COR-L47 (cell line): Measurements from ENCODE around the gene CDC42BPB.

Source experiments
- DNase-seq: peaks from one replicate; lab custom pipeline; 2025; lab: John Stamatoyannopoulos, UW

CDC42BPB gene

DNA sequence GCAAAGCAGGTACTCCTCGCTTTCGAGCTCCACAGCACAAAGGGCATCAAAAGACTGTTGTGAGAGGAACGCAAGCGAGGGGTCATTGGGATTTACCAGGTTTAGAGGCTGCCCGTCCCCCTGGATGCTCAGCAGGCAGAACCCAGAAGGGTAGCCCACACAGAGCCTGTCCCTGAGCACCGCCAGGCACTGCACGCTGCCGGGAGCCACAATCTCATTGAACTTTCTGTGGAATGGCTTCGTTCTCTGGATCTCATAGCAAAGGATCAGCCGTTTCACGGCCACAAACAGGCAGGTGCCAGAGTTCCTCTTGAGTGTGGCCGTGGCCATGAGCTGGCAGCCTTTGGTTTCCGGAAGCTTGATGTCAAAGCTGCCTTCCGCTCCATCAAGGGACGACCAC, 113.4 kb downstream of the CDC42BPB start:
- no peak for DNase-seq

DNA sequence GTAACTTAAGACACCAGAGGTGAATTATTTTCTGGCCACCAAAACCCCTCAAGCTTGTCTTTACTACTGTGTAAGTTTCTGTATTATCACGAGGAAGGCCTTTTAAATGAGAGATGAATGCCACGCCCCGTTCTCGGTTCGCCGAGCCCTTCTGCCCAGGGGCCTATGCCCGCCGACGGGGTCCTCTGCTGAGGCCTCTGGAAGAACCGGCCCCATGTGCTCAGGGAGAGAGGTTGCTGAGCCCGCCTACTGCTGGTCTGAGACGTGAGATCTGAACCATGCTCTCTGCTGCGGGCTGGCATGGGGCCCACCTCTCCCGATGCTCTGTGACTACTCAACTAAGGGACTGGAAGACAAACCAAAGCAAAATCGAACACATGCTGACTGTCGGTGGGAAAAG, 113.9 kb downstream of the CDC42BPB start:
- no peak for DNase-seq

DNA sequence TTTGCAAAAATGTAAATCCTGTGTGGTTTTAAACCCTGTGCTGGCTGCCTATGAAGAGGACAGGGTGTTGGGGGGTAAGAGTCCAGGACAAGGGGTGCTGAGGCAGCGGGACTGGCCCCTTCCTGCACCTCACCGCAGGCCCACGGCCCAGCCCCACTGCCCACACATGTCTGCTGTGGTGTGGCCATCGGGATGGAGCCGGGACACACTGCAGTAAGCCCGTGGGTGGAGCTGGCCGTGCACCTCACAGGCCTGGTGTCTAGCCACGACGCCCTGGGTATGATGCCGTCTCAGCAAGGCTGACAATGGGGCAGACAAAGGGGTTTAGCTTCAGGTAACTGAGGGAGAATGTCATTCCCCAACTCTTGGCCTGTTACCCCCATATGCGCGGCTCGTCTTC, 115.3 kb downstream of the CDC42BPB start:
- DNase-seq = no peak

DNA sequence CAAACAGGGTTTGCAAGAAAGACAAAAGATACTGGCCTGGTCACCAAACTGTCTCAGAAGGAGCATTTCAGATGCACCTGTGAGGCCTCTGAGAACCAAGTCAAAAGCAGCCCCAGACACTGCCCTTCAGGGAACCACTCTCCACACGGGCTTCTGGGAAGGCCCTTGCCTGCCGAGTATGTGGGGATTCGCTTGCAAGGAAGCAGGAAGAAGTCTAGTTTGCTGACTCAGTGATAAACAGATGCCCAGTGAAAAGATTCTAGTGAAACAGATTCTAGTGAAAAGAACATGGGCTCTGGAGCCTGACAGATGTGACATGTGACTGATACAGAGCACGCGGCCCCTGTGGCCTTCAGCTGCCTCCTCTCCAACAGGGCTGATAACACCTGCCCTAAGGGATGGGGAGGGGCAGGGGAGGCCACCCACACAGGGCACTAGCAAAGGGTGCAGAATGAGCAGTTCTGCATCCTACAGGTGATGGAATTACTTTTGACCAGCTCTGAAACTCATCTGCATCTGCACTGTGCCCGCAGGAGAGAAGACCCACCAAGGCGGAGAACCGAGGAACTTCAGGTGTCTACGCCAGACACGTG, 115.8 kb downstream of the CDC42BPB start:
- no peak for DNase-seq

DNA sequence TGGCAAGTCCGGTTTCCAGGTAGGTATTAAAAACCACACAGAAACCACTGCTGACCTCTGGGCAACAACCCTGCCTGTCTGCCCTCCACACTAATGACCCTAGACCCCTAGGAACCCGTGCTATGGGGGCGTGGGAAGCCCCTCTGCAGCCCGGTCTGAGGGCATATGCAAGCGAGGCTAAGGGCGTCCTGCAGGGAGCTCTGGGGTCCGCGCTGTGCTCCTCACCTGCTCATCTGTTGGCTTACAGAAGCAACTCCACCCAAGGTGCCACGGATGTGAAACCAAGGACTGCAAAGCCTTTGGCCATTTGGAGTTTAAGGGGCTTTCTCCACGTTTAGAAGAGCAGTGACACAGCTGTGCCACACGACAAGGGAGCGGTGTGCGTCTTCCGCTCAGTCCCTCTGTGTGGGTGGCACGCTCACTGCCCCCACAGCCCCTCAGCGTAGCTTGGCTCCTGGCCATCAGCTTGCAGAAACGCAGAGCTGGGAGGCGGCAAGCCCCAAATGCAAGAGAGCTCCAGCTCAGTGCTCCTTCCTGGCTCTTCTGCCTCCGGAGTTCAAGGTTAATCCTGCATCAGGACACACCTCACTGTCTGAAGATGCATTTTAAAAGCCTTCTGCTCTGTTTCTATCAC, 116.5 kb downstream of the CDC42BPB start:
- no peak for DNase-seq

DNA sequence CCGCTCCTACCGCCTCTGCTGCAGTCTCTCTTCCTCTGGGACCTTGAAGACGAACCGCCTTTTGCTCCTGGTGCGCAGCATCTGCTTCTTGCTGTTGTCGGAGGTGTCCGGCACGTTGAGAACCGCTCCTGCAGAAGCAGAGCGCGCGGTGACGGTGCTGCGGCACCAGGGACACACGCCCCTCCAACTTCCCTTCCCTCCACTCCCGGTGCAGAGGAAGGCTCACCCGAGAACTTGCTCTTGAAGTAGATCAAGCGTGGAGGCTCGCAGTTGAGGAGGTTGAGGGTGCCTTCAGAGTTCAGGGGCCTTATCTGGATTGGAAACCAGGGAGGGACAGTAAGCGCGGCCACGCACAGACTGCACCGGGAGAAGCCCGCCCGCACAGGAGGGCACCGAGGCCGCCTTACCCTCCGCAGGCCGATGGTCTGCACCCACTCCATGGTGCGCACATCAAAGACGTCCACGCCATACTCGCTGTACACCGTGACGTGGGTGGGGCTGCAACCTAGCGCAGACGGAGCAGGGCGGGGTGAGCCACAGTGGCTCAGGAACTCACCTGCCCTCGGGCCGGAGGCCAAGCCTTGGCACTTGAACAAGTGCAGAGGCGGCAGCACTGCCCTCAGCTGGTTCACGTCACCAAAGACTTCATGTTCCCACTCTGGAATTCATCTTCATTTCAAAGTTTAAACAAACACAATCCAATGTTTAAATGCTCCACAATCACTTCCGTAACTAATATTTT, 117.4 kb downstream of the CDC42BPB start:
- no peak for DNase-seq

DNA sequence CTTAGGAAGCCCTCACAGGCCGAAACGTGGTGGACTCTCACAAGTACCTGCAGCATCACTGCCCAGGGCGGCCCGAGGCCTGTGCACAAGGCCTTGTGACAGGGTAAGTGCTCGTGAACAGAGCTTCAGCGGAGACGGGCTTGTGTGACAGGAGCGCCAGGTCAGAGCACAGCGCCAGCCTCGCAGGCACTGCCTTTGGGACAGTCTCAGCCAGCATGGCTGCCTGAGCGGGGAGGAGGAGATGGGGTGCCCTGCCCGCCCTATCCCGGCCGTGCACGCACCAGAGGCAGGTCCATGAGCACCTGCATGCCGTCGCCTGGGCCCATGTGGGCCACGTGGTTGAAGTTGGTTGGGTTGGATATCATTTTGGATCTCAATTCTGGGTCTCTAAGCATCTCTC, 118.0 kb downstream of the CDC42BPB start:
- no peak for DNase-seq

DNA sequence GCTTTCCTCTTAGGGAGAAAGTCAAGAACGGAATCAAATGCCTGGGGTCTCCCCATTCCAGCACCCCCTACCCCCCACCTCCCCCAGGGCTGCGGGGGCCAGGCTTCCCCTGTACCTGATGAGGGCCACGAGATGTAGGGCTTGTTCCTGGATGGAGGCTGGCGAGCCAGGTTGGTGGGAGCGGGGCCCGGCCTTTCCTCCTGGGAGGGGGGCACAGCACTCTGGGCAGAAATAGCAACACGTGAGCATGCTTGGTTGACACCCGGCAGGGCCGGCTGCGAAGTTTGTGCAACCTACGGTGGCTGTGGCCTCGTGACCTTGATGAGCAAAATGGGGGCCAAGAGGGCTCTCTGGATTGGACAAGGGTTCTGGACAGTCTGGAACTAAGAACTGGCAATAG, 119.2 kb downstream of the CDC42BPB start:
- no peak for DNase-seq

DNA sequence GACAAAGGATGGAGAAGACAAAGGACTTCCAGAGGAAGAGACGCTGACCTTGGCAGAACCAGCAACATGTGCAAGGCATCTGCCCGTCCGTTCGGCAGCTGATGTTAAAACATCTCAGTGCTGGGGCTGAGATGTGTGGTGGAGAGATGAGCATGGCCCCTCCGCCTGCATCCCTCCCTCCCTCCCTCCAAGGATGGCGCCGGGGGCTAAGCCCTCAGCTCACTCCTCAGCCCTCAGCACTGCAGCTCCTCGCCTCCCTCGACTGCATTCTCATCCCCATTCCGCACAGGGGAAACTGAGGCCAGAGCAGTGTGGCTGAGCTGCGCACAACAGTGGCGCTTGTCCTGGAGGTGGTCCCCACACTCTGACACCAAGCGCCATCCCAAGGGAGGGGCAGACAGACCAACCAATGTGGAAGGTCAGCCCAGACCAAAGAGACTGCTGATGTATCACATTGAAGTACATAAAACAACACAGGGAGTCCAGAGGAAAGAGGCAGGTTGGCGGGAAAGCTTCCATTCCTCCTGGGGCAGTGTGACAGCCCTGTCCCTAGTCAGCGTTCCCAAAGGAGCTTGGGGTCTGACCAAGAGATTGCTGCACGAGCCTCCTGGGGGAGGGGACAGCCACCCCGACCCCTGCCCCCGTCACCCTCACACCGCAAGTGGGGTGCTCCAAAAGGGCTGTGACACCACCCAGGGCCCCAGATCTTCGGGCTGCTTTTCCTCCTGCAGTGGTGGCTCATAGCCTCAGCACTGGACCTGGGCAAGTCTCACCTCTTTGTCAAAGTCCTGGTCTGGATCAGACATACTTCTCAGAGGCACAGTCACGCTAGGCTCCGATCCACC, 119.8 kb downstream of the CDC42BPB start:
- no peak for DNase-seq

DNA sequence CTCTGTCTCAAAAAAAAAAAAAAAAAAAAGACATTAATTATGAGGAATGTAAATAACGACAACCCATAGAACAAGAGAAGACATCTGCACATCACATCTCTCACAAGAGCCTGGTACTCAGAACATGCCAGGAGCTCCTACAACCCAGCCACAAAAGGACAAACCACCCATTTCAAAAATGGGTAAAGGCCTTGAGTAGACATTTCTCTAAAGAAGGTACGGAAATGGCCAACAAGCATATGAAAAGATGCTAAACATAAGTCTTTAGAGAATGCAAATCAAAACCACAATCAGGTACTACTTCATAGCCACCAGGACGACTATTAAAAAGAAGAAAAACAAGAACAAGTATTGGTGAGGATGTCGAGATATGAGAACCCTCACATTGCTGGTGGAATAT, 121.6 kb downstream of the CDC42BPB start:
- no peak for DNase-seq

DNA sequence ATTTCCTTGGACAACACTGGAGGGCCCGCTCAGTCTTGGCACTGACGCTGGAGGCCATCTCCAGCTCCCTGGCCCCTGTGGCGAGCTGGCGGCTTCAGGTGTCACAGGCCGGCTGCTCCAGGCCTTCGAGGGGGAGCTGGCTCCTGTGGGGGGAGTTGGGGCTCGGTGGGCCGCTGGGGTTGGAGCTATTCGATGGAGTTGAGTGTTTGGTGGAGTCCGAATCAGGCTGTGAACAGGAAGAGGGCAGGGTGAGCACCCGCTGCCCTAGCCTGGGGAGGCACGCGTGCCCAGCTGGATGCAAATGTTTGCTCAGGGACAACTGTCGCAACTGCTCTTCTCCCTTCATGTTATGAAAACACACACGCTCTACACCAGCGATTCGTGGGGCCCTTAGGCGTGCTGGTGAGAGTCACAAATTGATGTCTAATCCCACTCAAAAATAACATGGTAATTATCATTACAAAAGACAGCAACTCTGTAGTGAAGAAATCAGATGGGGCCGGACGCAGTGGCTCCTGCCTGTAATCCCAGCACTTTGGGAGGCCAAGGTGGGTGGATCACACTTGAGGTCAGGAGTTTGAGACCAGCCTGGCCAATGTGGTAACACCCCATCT, 123.6 kb downstream of the CDC42BPB start:
- no peak for DNase-seq

DNA sequence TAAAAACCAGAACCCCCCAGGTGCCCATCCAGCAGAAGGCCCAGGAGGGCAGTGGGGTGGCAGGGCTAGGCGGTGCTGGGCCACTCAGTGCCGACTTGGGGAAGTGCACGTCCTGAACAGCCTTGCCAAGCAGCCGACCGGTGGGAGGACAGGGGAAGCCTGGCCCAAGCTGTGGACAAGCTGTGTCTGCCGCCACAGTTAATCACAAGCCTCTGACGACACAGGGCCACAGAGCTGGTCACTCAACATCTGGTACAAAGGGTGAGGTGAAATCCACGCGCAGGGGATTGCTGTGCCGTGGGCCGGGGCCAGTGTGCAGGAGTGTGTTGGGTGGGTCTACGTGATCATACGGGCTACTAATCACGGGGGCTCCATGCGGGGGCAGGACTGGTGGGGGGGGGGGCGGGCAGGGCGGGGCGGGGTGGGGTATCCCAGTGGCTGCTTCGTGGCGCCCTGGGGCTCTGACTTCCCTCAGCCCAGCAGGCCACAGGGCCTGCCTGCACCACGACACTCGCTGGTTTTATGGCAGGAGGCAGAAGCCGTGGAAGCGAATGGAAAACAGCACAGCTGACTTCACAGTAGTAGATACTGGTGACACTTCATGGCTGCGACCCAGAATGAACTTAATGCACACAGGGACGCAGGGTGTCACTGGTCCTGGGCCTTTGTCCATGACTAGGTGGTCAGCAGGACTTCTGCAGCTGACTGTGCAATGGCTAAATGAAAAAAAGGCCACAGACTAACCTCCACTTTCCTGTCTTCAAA, 124.7 kb downstream of the CDC42BPB start:
- no peak for DNase-seq

DNA sequence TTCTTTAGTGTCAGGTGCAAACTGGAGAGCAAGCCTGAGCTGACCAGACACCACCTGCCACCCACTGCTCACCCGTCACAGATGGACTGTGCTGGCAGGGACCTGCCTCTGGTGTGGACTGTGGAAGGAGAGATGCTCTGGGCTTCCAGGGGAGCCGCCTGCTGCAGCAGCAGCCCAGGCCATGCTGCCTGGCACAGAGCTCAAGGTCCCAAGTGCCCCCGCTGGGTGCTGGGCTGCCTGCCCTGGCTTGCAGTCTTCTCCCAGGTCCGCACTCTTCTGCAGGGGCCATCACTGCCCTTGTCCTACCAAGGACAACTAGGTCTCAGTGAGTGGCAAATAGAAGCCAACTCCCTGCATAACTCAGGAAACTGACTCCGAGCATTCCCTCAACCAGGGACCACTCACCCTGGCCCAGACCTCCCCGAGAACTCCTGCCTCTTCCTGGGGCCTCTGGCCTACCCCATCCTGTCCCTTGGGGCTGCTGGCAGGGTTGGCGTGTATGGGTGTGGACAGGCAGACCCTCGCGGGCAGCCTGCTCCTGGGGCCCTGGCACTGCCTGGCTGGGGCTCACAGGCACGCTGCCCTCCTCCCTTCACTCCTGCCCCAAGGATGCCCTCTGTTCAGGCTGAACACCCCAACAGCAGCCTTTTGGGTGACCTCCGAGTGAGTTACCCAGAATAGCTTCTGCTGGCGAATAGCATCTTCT, 125.6 kb downstream of the CDC42BPB start:
- no peak for DNase-seq

DNA sequence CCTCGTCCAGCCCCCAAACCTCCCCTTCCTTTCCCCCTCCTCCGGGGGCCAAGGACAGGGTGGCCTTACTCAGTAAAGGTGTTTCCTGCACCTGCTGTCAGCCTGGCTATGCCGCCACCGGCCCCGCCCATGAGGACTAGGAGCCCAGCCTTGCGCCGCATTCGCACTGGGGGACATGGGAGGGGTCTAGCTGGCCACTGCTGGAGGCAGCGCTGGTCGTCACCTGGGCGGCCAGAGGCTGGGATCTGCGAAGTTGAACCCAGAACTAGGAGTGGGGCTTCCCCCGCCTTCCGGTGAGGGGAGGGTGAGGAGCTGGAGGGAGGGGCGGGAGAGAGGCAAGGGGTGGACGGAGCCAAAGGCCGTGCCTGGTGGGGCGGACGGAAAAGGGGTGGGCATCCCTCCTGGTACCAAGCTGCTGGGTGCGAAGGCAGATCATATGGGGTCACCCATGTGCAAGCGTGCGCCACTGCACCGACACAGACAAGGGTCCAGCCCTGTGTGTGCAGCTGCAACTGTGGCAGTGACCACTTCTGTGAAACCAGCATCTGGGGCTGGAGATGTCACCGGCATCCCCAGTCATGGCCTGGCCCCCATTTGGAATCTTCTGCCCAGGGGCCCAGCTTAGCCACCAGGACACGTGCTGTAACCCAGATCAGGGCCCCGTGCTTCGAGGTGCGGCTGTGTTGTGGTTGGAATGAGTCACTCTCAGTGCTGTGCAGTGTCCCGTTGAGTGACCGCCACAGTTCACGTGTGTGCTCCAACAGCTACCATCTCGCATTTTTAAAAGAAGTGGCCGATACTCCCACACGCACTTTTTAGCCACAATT, 126.4 kb downstream of the CDC42BPB start:
- DNase-seq = no peak

DNA sequence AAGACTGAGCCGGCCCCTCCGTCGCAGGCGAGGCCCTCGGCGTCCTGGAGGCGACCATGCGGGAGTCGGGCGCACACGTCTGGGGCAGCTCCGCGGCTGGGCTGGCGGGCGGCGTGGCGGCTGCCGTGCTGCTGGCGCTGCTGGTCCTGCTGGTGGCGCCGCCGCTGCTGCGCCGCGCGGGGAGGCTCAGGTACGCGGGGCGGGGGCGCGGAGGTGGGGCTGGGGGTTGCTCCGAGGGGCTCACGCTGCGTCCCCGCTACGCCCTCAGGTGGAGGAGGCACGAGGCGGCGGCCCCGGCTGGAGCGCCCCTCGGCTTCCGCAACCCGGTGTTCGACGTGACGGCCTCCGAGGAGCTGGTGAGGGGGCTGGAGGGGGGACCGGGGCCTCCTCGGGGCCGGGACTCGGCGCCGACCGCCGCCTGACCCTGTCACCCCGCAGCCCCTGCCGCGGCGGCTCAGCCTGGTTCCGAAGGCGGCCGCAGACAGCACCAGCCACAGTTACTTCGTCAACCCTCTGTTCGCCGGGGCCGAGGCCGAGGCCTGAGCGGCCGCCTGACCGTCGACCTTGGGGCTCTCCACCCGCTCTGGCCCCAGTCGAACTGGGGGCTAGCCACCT, 127.1 kb downstream of the CDC42BPB start:
- peak; percentile 54 for DNase-seq

DNA sequence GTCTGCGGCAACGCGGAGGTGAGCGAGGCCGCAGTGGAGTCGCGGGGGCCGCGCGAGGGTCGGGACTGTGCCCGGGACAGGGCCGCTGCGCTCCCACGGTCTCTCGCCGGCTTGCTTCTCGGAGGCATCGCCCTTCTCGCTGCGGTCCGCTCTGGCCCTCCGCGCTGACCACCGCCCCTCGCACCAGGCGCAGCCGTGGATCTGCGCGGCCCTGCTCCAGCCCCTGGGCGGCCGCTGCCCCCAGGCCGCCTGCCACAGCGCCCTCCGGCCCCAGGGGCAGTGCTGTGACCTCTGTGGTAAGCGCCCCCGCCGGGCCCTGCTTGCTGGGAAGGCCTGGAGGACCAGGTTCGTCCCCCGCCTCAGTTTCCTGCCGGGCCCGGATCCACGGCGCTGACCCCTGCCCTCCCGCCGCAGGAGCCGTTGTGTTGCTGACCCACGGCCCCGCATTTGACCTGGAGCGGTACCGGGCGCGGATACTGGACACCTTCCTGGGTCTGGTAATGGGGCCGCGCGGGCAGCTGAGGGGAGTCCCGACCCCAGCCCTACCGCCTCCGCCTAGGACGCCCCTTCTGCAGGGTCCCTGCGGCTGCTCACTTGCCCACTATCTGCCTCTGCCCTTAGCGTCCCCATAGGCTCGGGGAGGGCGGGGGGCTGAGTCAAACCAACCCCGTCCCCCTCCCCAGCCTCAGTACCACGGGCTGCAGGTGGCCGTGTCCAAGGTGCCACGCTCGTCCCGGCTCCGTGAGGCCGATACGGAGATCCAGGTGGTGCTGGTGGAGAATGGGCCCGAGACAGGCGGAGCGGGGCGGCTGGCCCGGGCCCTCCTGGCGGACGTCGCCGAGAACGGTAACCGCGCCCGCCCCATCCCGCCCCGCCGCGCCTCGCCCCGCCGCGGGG, 127.9 kb downstream of the CDC42BPB start:
- DNase-seq = no peak

DNA sequence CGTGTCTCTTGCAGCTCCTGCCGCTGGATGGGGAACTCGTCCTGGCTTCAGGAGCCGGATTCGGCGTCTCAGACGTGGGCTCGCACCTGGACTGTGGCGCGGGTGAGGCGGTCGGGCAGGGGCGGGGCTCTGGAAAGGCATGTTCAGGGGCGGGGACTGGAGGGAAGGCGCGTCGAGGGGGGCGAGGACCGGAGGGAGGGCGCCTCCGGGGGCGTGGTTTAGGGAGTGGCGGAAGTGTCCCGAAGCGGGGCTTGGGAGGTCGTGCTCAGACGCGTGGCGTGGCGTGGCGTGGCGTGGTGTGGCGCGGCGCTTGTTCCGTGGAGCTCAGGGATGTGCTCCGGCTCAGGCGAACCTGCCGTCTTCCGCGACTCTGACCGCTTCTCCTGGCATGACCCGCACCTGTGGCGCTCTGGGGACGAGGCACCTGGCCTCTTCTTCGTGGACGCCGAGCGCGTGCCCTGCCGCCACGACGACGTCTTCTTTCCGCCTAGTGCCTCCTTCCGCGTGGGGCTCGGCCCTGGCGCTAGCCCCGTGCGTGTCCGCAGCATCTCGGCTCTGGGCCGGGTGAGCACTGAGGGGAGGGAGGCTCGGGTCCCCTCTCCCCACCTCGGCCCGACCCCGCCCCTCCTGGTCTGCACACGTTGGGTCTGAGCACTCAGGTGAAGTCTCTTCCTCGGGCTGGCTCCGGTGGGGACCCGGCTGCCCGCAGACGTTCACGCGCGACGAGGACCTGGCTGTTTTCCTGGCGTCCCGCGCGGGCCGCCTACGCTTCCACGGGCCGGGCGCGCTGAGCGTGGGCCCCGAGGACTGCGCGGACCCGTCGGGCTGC, 128.7 kb downstream of the CDC42BPB start:
- DNase-seq = peak; percentile 65
